SK-N-SH treated with all-trans-retinoic acid at 6 μM for 48 hours (cell line): ENCODE data around the gene PAIP2.

Source experiments
- ARNTL ChIP-seq: fragments of 450-650 bp; formaldehyde crosslinking; IDR thresholded peaks from 2 replicates; pipeline ENCODE4 v1.5.0; 2020; ENCODE audit warnings: low read depth, mild to moderate bottlenecking, moderate library complexity, borderline replicate concordance
- BACH2 ChIP-seq: fragments of 250-450 bp; sonication (Bioruptor Pico); IDR thresholded peaks from 2 replicates; pipeline ENCODE4 v1.9.0; 2021; ENCODE audit warnings: mild to moderate bottlenecking, borderline replicate concordance
- CSDC2 ChIP-seq: fragments of 250-450 bp; sonication (Bioruptor Pico); IDR thresholded peaks from 2 replicates; pipeline ENCODE4 v1.5.0; 2020; ENCODE audit warnings: mild to moderate bottlenecking, moderate library complexity
- OSR1 ChIP-seq: fragments of 250-450 bp; sonication (Bioruptor Pico); IDR thresholded peaks from 2 replicates; pipeline ENCODE4 v1.8.0; 2022; ENCODE audit warnings: moderate library complexity, mild to moderate bottlenecking, inconsistent platforms
- RARB ChIP-seq: fragments of 250-450 bp; sonication (Bioruptor Pico); IDR thresholded peaks from 2 replicates; pipeline ENCODE4 v1.8.0; 2021; ENCODE audit warnings: mild to moderate bottlenecking, moderate library complexity
- SNAI2 ChIP-seq: fragments of 250-450 bp; sonication (Bioruptor Pico); IDR thresholded peaks from 2 replicates; pipeline ENCODE4 v1.5.0; 2020; ENCODE audit warnings: mild to moderate bottlenecking, moderate library complexity
- TCF4 ChIP-seq: fragments of 250-450 bp; sonication (Bioruptor Pico); IDR thresholded peaks from 2 replicates; pipeline ENCODE4 v1.8.0; 2021; ENCODE audit warnings: mild to moderate bottlenecking, moderate library complexity, borderline replicate concordance
- ZC3H10 ChIP-seq: fragments of 250-450 bp; sonication (Bioruptor Pico); IDR thresholded peaks from 2 replicates; pipeline ENCODE4 v1.5.1; 2021; ENCODE audit warnings: mild to moderate bottlenecking, moderate library complexity
- ZFP3 ChIP-seq: fragments of 250-450 bp; sonication (Bioruptor Pico); IDR thresholded peaks from 2 replicates; pipeline ENCODE4 v1.5.0; 2020; ENCODE audit warnings: mild to moderate bottlenecking, moderate library complexity
- ZFP30 ChIP-seq: fragments of 450-650 bp; formaldehyde crosslinking; IDR thresholded peaks from 2 replicates; pipeline ENCODE4 v1.5.0; 2022; ENCODE audit warnings: mild to moderate bottlenecking, moderate library complexity
- ZNF565 ChIP-seq: fragments of 450-650 bp; formaldehyde crosslinking; conservative IDR thresholded peaks from 2 replicates; pipeline ENCODE4 v1.5.0; 2020; ENCODE audit warnings: low read depth, mild to moderate bottlenecking, moderate library complexity
- TF ChIP-seq, protein P1 (sequence below): fragments of 250-450 bp; sonication (Bioruptor Pico); IDR thresholded peaks from 2 replicates; pipeline ENCODE4 v1.8.0; 2020; ENCODE audit warnings: mild to moderate bottlenecking, moderate library complexity, borderline replicate concordance
- TF ChIP-seq, protein P2 (sequence below): fragments of 250-450 bp; sonication (Bioruptor Pico); IDR thresholded peaks from 2 replicates; pipeline ENCODE4 v1.5.1; 2020; ENCODE audit warnings: low read depth, mild to moderate bottlenecking, moderate library complexity
- TF ChIP-seq, protein P3 (sequence below): fragments of 250-450 bp; sonication (Bioruptor Pico); IDR thresholded peaks from 2 replicates; pipeline ENCODE4 v1.8.0; 2021; ENCODE audit warnings: low read depth, mild to moderate bottlenecking, moderate library complexity, borderline replicate concordance

DNA sequence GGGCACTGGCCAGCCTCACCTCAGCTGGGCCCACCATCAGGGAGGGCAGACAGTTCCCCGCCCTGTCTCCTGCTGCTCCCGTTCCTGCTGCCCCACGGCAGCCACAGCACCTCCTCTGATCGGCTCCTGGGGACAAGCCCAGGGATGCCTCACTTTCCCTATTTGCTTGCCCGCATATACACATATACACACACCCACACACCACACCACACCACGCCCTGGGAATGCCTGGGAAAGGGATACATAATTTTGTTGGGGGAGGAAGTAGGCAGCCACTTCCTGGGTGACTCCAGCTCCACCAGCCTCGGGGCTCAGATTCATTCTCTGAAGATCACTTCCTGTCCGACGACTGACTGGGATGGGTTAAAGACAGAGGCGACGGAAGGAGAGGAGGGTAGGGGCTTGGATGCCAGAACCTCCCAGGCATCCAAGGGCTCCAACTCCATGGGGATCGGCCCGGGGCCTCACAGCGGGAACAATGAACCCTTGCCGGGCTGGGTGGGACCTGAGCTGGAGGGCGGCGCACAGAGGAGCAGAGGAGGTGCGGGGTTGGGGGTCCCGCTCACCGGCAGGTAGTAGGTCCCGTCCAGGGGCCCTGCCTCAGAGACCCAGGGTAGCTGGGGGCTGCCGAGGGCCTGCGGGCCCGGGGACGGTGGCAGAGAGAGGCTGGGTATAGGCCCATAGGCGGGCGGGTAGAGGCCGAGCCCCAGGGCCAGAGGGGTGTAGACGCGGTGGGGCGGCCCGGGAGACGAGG is 50.1 kb downstream of the PAIP2 start:
- TF ChIP-seq CSDC2 (CRISPR knock-in tag) (no peak), ZFP3 (CRISPR knock-in tag) (no peak), ZC3H10 (CRISPR knock-in tag) (no peak), RARB (CRISPR knock-in tag) (no peak), TCF4 (CRISPR knock-in tag) (no peak), ARNTL (CRISPR knock-in tag) (no peak), ZNF565 (CRISPR knock-in tag) (no peak), ZFP30 (CRISPR knock-in tag) (no peak), OSR1 (CRISPR knock-in tag) (no peak), SNAI2 (CRISPR knock-in tag) (no peak), BACH2 (no peak)
- TF ChIP-seq, protein P1, sequence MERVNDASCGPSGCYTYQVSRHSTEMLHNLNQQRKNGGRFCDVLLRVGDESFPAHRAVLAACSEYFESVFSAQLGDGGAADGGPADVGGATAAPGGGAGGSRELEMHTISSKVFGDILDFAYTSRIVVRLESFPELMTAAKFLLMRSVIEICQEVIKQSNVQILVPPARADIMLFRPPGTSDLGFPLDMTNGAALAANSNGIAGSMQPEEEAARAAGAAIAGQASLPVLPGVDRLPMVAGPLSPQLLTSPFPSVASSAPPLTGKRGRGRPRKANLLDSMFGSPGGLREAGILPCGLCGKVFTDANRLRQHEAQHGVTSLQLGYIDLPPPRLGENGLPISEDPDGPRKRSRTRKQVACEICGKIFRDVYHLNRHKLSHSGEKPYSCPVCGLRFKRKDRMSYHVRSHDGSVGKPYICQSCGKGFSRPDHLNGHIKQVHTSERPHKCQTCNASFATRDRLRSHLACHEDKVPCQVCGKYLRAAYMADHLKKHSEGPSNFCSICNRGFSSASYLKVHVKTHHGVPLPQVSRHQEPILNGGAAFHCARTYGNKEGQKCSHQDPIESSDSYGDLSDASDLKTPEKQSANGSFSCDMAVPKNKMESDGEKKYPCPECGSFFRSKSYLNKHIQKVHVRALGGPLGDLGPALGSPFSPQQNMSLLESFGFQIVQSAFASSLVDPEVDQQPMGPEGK (CRISPR knock-in tag): no peak
- TF ChIP-seq, protein P2, sequence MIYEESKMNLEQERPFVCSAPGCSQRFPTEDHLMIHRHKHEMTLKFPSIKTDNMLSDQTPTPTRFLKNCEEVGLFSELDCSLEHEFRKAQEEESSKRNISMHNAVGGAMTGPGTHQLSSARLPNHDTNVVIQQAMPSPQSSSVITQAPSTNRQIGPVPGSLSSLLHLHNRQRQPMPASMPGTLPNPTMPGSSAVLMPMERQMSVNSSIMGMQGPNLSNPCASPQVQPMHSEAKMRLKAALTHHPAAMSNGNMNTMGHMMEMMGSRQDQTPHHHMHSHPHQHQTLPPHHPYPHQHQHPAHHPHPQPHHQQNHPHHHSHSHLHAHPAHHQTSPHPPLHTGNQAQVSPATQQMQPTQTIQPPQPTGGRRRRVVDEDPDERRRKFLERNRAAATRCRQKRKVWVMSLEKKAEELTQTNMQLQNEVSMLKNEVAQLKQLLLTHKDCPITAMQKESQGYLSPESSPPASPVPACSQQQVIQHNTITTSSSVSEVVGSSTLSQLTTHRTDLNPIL (CRISPR knock-in tag): no peak
- TF ChIP-seq, protein P3, sequence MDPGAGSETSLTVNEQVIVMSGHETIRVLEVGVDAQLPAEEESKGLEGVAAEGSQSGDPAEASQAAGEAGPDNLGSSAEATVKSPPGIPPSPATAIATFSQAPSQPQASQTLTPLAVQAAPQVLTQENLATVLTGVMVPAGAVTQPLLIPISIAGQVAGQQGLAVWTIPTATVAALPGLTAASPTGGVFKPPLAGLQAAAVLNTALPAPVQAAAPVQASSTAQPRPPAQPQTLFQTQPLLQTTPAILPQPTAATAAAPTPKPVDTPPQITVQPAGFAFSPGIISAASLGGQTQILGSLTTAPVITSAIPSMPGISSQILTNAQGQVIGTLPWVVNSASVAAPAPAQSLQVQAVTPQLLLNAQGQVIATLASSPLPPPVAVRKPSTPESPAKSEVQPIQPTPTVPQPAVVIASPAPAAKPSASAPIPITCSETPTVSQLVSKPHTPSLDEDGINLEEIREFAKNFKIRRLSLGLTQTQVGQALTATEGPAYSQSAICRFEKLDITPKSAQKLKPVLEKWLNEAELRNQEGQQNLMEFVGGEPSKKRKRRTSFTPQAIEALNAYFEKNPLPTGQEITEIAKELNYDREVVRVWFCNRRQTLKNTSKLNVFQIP (CRISPR knock-in tag): no peak
